PC-9 (cell line): ENCODE results near the gene TNS4. TPM values are rescaled to one million over a fixed set of nuclear protein-coding genes. Genes with fewer than 3 reads are reported as not detected.

ENCODE experiments used
- BruUV-seq: library from RNA; stranded (reverse); fragments of 400-500 nt; replicated peaks from 2 replicates; lab custom pipeline; 2021; lab: Mats Ljungman, UMichigan
- CTCF ChIA-PET: fragments of 300-600 bp; sonication (Branson Sonifier 250); formaldehyde crosslinking; loops from one replicate; lab custom pipeline; 2022; ENCODE audit warnings: antibody characterized with exemption; lab: Charles Lee
- POLR2A ChIA-PET: fragments of 300-600 bp; sonication (Branson Sonifier 250); formaldehyde crosslinking; loops from one replicate; lab custom pipeline; 2022; ENCODE audit warnings: antibody characterized with exemption; ENCODE audit not compliant: unreplicated experiment; lab: Charles Lee
- DNase-seq, 2 experiments: peaks; one replicate each; pipeline versions ENCODE4 v3.0.0 to v3.0.0-alpha.2; 2015 to 2022; ENCODE audit warnings: mixed read lengths in 1 of 2
- H2AFZ ChIP-seq: fragments of 200-600 bp; sonication (generic); 2 replicates; pipeline ENCODE4 v1.8.1; 2017; ENCODE audit warnings: antibody characterized with exemption
- H3F3A ChIP-seq: fragments of 200-600 bp; sonication (generic); 2 replicates; pipeline ENCODE4 v1.8.1; 2017; ENCODE audit warnings: antibody characterized with exemption, mild to moderate bottlenecking, low read depth; ENCODE audit not compliant: insufficient read depth
- H3K27ac ChIP-seq: fragments of 200-600 bp; sonication (generic); 2 replicates; pipeline ENCODE4 v1.6.1; 2016; ENCODE audit warnings: mixed run types
- H3K27me3 ChIP-seq: fragments of 200-600 bp; sonication (generic); 2 replicates; pipeline ENCODE4 v1.6.1; 2016; ENCODE audit warnings: low read depth, mixed run types; ENCODE audit not compliant: insufficient read depth
- H3K36me3 ChIP-seq: fragments of 200-600 bp; sonication (generic); 2 replicates; pipeline ENCODE4 v1.6.1; 2016; ENCODE audit warnings: low read depth, mixed run types
- H3K4me1 ChIP-seq: fragments of 200-600 bp; sonication (generic); replicated peaks from 2 replicates; pipeline ENCODE4 v1.6.1; 2016; ENCODE audit warnings: mixed run types; ENCODE audit not compliant: insufficient read depth
- H3K4me2 ChIP-seq: fragments of 200-600 bp; sonication (generic); 2 replicates; pipeline ENCODE4 v1.6.1; 2017; ENCODE audit warnings: mixed run types
- H3K4me3 ChIP-seq: fragments of 200-600 bp; sonication (generic); 2 replicates; pipeline ENCODE4 v1.6.1; 2016; ENCODE audit warnings: mixed run types
- H3K79me2 ChIP-seq: fragments of 200-600 bp; sonication (generic); 2 replicates; pipeline ENCODE4 v1.6.1; 2017; ENCODE audit warnings: low read depth, mixed run types
- H3K9me2 ChIP-seq: fragments of 200-600 bp; sonication (generic); 2 replicates; pipeline ENCODE4 v1.8.1; 2017; ENCODE audit warnings: mild to moderate bottlenecking; ENCODE audit not compliant: insufficient read depth
- H3K9me3 ChIP-seq: fragments of 200-600 bp; sonication (generic); 2 replicates; pipeline ENCODE4 v1.8.1; 2016; ENCODE audit warnings: low read depth; ENCODE audit not compliant: insufficient read depth
- H4K20me1 ChIP-seq: fragments of 200-600 bp; sonication (generic); 2 replicates; pipeline ENCODE4 v1.8.1; 2017; ENCODE audit not compliant: insufficient read depth
- EZH2 ChIP-seq: fragments of 200-600 bp; sonication (generic); IDR thresholded peaks from 2 replicates; pipeline ENCODE4 v1.8.0; 2017; ENCODE audit warnings: antibody characterized with exemption, low read depth
- intact Hi-C: fragments of 100-400 bp; cut with micrococcal nuclease; formaldehyde crosslinking; loops from one replicate; pipeline ENCODE4 v1.10.0; 2022; ENCODE audit not compliant: unreplicated experiment
- total RNA-seq: library from RNA; stranded (reverse); gene quantifications from 2 replicates; pipeline ENCODE4 v1.2.3, GENCODE V29; 2021
- TF ChIP-seq, protein P1 (sequence below): fragments of 200-600 bp; sonication (generic); conservative IDR thresholded peaks from 2 replicates; pipeline ENCODE4 v1.6.1; 2017; ENCODE audit warnings: mixed run types, antibody characterized with exemption, mild to moderate bottlenecking, moderate library complexity

Gene TNS4
- total RNA-seq, 1 experiment from 2014 or later = 17.4 TPM

DNA sequence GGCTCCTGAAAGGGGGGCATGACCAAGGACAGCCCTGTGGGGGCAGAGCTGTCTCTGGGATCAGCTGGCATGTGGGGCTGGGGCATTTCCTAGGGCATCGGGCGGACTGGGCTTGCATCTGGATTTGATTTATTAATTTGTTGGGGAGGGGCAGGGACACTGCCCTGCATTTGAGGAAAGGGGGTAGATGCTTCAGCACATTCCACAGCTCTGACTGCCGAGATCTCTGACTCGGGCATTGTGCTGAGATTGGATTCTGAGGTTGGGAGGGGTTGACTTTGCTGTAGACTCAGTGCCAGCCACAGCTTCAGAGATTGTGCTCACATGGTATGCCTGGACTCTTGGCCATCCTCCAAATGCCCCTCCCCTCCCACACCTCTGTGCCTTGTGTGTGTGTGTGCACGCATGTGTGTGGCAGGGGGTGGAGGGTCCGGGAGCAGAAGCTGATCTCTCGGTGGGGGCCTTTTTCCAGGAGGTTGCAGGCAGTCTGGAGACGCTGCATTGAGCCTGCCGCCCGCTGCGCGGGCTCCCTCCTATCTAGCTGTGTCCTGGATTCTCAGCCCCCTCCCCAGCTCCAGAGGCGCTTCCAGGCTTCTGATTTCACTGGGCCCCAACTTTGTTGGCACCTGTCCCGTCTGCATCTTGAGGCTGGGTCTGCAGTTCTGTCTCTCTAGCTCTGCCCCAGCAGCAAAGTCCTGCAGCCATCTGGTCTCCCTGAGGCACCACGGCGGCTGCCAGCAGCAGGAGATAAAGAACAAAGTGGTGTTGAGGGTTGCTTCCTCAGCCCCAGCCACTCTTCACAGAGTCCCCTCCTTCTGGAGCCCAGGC lies 43.2 kb downstream of the TNS4 start:
- POLR2A ChIA-PET = no interaction called here

DNA sequence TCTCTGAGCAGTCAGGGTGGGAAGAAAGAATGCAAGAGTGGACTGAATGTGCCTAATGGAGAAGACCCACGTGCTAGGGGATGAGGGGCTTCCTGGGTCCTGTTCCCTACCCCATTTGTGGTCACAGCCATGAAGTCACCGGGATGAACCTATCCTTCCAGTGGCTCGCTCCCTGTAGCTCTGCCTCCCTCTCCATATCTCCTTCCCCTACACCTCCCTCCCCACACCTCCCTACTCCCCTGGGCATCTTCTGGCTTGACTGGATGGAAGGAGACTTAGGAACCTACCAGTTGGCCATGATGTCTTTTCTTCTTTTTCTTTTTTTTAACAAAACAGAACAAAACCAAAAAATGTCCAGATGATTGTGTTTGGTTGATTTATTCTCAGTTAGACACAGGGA lies 44.1 kb downstream of the TNS4 start:
- DNase-seq = no peak
- no peak for TF ChIP-seq EZH2
- TF ChIP-seq, protein P1, sequence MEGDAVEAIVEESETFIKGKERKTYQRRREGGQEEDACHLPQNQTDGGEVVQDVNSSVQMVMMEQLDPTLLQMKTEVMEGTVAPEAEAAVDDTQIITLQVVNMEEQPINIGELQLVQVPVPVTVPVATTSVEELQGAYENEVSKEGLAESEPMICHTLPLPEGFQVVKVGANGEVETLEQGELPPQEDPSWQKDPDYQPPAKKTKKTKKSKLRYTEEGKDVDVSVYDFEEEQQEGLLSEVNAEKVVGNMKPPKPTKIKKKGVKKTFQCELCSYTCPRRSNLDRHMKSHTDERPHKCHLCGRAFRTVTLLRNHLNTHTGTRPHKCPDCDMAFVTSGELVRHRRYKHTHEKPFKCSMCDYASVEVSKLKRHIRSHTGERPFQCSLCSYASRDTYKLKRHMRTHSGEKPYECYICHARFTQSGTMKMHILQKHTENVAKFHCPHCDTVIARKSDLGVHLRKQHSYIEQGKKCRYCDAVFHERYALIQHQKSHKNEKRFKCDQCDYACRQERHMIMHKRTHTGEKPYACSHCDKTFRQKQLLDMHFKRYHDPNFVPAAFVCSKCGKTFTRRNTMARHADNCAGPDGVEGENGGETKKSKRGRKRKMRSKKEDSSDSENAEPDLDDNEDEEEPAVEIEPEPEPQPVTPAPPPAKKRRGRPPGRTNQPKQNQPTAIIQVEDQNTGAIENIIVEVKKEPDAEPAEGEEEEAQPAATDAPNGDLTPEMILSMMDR = no peak
- Histone ChIP-seq H3K27me3 (no peaks in the 10 kb centered on the region), H3K4me1 (peaks cover 25% of the 10 kb centered on the region), H3K4me2 (no peak overlapping the region), H3K79me2 (no peaks in the 10 kb centered on the region), H3K9me2 (no peaks in the 10 kb centered on the region), H3K36me3 (no peaks in the 10 kb centered on the region), H3K4me3 (no peak overlapping the region), H3K27ac (no peak overlapping the region), H3K9me3 (no peaks in the 10 kb centered on the region), H3F3A (0 out of 2 replicates have a peak, but pooled peaks cover 3% of the 10 kb centered on the region), H2AFZ (no peak overlapping the region), H4K20me1 (no peaks in the 10 kb centered on the region)
- ChIA-PET POLR2A (no interaction called here), CTCF (no interaction called here)
- BruUV-seq = no TSS peak
- intact Hi-C loops = no loop called here

More for the DNA sequence above, 43.2 kb downstream of the TNS4 start:
- no peaks in the 10 kb centered on the region for H4K20me1 ChIP-seq
- CTCF ChIA-PET = no interaction called here
- H3K9me2 ChIP-seq = no peaks in the 10 kb centered on the region
- H3K27me3 ChIP-seq = no peaks in the 10 kb centered on the region
- H2AFZ ChIP-seq = no peak overlapping the region
- no peaks in the 10 kb centered on the region for H3K9me3 ChIP-seq
- no peak overlapping the region for H3K4me3 ChIP-seq
- H3K79me2 ChIP-seq = no peaks in the 10 kb centered on the region
- H3F3A ChIP-seq = 0 out of 2 replicates have a peak, but pooled peaks cover 3% of the 10 kb centered on the region
- no TSS peak for BruUV-seq
- DNase-seq = no peak
- TF ChIP-seq, protein P1 = no peak
- no peak for TF ChIP-seq EZH2
- no peaks in the 10 kb centered on the region for H3K36me3 ChIP-seq
- H3K4me2 ChIP-seq = no peak overlapping the region
- intact Hi-C loops = no loop called here
- peaks cover 17% of the 10 kb centered on the region for H3K4me1 ChIP-seq
- H3K27ac ChIP-seq = no peak overlapping the region

DNA sequence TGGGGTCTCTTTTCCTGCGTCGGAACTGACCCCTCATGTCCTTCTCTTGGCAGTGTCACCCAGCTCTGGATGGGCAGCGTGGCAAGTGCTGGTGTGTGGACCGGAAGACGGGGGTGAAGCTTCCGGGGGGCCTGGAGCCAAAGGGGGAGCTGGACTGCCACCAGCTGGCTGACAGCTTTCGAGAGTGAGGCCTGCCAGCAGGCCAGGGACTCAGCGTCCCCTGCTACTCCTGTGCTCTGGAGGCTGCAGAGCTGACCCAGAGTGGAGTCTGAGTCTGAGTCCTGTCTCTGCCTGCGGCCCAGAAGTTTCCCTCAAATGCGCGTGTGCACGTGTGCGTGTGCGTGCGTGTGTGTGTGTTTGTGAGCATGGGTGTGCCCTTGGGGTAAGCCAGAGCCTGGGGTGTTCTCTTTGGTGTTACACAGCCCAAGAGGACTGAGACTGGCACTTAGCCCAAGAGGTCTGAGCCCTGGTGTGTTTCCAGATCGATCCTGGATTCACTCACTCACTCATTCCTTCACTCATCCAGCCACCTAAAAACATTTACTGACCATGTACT lies 44.9 kb downstream of the TNS4 start:
- Histone ChIP-seq H3K9me2 (no peaks in the 10 kb centered on the region), H3K27me3 (no peaks in the 10 kb centered on the region), H3K4me3 (no peak overlapping the region), H3K36me3 (no peaks in the 10 kb centered on the region), H3K27ac (no peak overlapping the region), H4K20me1 (no peaks in the 10 kb centered on the region), H2AFZ (no peak overlapping the region), H3K4me2 (no peak overlapping the region), H3K4me1 (peaks cover 34% of the 10 kb centered on the region), H3K79me2 (no peaks in the 10 kb centered on the region), H3F3A (0 out of 2 replicates have a peak, but pooled peaks cover 3% of the 10 kb centered on the region), H3K9me3 (no peaks in the 10 kb centered on the region)
- no TSS peak for BruUV-seq
- ChIA-PET POLR2A (no interaction called here), CTCF (no interaction called here)
- no peak for TF ChIP-seq EZH2
- TF ChIP-seq, protein P1 = no peak
- no peak for DNase-seq
- intact Hi-C loops = no loop called here
